NT2/D1 (cell line): ENCODE results near the gene MEGF8.

Source experiments
- SUZ12 ChIP-seq: IDR thresholded peaks from 2 replicates; pipeline ENCODE4 v1.6.1; 2011; ENCODE audit not compliant: insufficient read length, insufficient read depth; ENCODE audit errors: extremely low read depth
- YY1 ChIP-seq: IDR thresholded peaks from 2 replicates; pipeline ENCODE4 v1.6.1; 2011; ENCODE audit not compliant: insufficient read length, insufficient read depth
- ZNF274 ChIP-seq: IDR thresholded peaks from 2 replicates; pipeline ENCODE4 v1.6.1; 2011; ENCODE audit warnings: mild to moderate bottlenecking, low read depth, low read length

- no peak for TF ChIP-seq SUZ12
- no peak for TF ChIP-seq YY1
- TF ChIP-seq ZNF274: no peak
Measured at GRCh38 chr19:42407085-42407815, 81.8 kb downstream of the MEGF8 start.
